CD1c-positive myeloid dendritic cell (primary cell): Measurements from ENCODE around the gene OMP.

Experiments
- DNase-seq: peaks from one replicate; pipeline ENCODE4 v3.0.0-alpha.2; 2016; ENCODE audit errors: extremely low spot score

OMP gene

GRCh38 chr11:77104727-77105126 lies 2.1 kb downstream of the OMP start:
- DNase-seq = no peak

DNA sequence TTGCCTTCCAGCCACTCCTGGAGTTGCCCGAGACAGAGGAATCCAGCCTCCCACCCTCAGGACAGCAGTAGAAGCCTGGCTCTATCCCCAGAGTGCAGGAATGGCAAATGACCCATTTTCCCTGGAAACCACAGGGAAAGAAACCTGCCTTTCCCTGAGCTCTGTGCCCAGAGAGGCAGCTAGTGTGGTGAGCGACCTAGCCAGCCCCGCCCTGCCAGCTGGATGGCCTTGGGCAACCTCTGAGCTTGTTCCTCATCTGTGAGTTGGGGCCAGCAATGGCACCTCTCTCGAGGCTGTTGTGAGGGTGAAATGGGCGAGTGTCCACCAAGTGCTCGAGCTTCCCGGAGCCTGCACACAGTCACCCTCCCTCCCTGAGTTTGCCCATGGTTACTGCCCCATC lies 3.7 kb downstream of the OMP start:
- DNase-seq = peak; percentile 4

DNA sequence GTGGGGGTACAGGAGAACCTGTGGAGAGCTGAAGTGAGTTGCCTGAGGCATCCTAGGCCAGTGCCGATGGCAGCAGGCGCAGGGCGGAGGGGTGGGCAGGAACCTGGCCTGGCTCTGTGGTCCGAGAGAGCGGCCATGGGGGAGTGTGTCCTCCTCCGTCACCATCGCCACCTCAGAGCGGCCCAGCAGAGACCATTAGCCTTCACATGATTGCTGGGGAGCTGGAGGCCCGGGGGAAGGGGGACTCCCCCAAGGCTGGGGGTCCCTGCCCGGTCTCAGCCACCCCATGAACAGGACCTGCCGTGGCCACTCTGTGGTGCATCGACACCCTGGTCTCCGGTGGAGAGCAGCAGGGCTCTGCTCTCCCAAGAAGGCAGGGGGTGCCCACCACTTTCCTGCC lies 4.1 kb downstream of the OMP start:
- DNase-seq = no peak

DNA sequence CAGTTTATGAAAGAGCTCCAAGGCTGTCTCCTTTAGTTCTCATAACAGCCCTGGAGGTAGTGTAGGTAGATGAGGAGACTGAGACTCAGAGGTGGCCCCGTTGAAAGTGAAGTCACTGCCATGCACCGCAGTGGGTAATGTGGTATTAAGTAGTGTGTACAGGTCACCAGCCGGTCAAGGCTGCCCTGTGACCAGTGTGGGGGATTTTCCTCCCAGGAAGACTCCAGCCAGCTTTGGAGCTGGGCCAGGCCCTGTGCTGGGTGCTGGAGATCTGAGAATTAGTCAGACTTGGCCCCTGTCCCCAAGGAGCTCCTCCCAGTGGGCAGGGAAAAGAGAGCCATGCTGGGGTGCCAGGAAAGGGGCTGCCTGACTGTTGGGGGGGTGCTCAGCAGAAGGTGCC lies 5.3 kb downstream of the OMP start:
- DNase-seq = no peak

DNA sequence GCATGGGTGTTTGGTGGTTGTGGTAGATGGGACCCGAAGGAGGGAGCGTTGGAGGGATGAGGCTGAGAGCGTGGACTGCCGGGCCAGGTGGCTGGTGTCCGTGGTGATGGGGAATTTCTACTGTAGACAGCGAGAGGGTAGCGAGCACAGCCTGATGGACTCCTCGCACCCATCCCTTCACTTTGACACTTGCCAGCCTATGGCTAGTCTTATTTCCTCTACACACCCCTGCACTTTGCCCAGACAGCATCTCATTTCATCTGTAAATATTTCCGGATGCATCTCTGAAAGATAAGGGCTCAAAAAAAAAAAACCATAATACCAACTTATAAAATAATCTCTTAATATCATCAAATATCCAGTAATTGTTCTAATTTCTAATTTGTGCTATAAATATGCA lies 5.8 kb downstream of the OMP start:
- no peak for DNase-seq

GRCh38 chr11:77109236-77110019 lies 6.8 kb downstream of the OMP start:
- no peak for DNase-seq

DNA sequence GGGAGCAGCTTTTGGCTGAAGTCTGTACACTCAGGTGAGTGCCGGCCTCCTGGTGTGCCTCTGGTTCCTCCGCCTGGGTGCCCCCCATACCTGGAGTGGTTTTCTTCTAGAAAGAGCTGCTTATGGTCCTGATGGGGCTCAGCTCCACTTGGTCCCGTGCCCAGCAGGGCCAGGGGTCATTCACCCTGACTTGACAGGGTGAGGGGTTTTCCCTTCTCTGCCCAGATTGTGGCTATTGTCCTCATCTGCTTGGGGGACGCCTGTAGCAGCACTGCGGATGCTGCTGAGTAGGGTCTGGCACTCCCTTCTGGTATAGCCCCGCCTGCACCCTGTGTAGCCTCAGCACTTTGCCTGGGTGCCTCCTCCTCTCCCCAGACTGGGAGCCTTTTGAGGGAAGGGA lies 8.2 kb downstream of the OMP start:
- no peak for DNase-seq

DNA sequence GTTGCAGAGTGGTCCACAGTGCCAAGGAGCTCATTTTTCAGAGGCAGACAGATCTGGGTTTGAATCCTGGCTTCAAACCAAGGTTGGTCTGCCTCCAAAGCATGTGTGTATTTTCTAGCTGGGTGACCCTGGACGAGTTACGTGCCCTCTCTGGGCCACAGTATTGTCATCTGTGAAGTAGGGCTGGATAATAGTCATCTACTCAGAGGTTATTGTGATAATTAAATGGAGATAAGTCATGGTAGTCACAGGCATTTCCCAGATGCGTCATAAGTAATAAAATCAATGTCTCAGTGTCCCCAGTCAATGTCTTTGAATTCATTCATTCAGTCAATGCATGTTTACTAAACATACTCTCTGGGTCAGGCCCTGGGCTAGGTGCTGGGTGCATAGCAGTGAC lies 8.6 kb downstream of the OMP start:
- DNase-seq = no peak

- DNase-seq = no peak
These were observed 9.3 kb downstream of the OMP start for GRCh38 chr11:77111946-77112345.

DNA sequence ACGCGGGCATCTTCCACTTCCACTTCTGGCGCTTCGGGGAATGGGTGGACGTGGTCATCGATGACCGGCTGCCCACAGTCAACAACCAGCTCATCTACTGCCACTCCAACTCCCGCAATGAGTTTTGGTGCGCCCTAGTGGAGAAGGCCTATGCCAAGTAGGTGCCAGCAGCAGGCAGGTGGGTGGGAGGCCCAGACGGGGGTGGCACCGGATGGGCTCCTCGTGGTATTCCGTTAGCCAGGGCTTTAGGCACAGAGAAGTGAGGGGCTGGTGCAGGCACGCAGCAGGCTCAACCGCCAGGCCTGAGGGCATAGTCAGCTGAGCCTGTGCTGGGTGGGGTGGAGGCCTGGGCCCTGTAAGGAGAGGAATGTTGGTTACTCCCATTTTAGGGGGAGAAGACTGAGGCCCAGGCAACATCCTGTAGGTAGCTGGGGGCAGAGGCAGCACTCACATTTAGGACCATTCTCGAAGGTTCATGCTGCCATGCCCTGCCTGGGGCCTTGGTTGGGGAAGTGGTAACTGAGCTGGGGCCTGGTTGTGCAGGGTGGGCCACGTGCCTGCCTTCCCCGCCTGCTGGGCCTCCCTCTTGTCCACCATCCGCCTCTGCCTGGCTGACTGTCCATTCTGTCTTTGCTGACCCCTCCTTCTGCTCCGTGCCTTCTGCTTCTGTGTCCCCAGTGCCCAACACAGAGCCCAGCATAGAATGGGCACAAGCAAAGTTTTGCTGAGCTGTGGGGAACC lies 10.2 kb downstream of the OMP start:
- DNase-seq = no peak

DNA sequence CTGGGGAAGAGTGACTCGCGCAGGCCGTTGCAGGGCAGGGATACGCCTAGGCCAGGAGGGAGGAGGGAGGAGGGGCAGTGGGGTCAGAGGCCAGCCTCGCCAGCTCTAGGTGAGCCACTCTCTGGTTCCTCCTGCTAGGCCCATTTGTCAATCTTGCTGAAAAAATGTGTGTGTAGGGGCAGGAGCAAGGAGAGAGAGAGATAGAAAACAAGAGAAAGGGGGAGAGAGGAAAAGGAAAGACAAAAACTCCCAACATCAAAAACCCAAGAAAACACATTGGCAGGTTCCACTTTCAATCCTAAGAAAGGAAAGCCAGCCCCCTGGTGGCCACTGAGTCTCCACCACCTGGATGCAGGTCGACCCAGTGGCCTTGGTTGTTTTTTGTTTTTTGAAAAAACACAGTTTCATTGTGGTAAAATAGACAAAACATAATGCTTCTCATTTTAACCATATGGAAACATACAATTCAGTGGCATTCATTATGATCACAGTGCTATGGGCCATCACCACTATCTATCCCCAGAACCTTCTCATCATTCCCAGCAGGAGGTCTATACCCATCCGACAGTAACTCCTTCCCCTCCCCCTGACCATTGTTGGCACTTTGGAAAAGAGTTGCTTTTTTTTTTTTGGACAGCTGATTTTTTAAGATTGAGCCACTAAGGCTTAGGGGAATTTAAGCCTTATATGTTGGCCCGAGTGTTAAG lies 10.9 kb downstream of the OMP start:
- peak; percentile 11 for DNase-seq

DNA sequence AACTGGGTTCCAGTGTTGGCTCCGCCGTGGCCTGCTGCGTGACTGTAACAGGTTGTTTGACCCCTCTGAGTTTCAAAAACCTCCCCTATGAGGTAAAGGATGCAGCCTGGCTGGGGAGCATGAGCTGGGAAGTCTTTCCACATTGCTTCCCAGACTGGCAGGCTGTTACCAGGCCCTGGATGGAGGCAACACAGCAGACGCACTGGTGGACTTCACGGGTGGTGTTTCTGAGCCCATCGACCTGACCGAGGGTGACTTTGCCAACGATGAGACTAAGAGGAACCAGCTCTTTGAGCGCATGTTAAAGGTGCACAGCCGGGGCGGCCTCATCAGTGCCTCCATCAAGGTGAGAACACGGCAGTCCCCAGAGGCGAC lies 11.4 kb downstream of the OMP start:
- DNase-seq = no peak

DNA sequence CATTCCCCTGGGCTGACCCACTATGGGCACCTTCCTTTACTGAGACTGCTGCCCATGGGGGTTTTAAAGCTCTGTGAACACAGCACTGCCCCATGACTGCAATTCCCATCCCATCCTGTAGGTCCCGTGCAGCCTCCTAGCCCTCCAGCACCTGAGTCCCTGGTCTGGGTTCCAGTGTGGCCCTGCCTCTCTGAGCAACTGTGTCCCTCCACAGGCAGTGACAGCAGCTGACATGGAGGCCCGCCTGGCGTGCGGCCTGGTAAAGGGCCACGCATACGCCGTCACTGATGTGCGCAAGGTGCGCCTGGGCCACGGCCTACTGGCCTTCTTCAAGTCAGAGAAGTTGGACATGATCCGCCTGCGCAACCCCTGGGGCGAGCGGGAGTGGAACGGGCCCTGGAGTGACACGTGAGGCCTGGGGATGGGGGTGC lies 12.6 kb downstream of the OMP start:
- DNase-seq = no peak

DNA sequence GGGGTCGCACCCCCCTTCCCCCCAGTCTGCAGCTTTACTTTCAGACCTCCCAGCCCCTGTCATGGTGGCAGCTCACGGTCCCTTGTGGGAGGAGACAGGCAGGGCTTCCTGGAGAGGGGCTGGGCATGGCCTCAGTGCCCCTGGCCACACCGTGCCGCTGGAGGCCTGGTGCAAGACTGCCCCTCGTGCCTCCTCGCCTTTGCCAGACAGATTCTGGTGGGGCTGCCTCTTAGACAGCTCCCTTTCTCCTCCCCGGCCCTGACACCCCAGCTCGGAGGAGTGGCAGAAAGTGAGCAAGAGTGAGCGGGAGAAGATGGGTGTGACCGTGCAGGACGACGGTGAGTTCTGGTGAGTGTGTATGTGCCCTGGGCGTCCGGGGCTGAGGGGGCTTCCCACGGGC lies 13.3 kb downstream of the OMP start:
- DNase-seq = no peak

GRCh38 chr11:77117492-77117891 lies 14.9 kb downstream of the OMP start:
- no peak for DNase-seq

DNA sequence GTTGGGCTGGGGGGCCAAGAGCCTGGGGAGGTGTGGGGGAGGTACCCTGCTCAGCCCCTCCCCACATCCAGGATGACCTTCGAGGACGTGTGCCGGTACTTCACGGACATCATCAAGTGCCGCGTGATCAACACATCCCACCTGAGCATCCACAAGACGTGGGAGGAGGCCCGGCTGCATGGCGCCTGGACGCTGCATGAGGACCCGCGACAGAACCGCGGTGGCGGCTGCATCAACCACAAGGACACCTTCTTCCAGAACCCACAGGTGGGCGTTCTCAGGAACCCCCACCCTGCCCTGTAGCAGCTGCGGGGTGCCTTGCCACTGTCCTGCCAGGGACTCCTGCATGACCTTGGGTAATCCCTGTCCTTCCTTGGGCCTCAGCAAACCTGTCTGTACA lies 15.4 kb downstream of the OMP start:
- no peak for DNase-seq

- no peak for DNase-seq
These were observed 16.3 kb downstream of the OMP start for GRCh38 chr11:77118971-77119370.

DNA sequence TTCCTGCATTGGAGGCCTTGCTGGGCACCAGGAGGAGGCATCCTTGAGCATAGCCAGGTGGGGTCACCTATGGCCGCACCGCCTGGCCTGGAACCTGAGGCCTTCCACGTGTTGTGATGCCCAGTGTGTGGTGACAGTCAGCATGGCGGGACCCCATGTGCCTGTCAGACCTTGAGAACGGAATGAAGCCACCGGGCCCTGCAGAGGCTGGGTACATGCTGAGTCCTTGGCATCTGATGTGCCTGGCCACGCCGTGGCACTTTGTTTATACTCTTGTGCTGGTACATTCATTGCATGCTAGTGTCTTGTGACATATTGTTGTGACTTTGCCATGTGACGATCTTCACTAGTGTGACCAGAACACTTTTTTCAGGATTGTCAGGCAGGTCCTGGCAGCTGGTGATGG lies 16.9 kb downstream of the OMP start:
- DNase-seq = no peak

DNA sequence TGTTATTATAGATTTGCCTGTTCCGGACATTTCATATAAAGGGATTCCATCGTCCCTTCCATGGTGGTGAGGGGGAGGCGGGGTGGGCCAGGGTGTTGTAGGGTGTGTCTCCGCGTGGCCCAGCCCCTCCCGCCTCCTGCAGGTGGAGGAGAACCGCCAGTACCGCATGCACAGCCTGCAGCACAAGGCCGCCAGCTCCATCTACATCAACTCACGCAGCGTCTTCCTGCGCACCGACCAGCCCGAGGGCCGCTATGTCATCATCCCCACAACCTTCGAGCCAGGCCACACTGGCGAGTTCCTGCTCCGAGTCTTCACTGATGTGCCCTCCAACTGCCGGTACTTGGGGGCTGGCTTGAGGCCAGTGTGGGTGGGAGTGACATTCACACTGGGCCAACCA lies 17.9 kb downstream of the OMP start:
- no peak for DNase-seq

GRCh38 chr11:77121096-77121640 lies 18.5 kb downstream of the OMP start:
- no peak for DNase-seq

DNA sequence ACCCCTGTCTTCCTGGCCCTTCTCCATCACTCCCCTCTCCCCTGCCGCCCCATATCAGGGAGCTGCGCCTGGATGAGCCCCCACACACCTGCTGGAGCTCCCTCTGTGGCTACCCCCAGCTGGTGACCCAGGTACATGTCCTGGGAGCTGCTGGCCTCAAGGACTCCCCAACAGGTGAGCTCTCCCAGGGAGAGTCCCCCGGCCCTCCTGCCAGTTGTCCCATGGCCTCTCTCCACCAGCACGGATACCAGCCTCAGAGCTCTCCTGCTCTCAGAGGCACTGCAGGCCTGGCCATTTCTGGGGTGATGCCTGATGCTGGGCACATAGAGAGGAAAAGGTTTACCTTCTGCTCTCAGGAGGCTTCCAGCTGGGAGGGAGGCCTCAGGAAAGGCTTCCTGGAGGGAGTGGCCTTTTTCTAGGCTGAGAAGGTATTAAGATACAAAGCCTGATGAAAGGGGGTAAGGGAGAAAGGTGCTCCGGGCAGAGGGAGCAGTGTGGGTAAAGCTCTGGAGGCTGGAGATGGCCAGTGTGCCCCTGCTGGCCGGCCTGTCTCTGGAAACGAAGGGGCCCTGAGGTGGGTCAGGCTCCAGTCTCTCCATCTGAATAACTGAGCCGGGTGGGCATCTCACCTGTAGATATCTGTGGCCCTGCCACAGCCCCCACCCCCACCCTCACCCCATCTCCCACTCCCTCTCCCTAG lies 19.4 kb downstream of the OMP start:
- no peak for DNase-seq
